ENCODE measurements around the gene MICALL2.

MICALL2 gene

DNA sequence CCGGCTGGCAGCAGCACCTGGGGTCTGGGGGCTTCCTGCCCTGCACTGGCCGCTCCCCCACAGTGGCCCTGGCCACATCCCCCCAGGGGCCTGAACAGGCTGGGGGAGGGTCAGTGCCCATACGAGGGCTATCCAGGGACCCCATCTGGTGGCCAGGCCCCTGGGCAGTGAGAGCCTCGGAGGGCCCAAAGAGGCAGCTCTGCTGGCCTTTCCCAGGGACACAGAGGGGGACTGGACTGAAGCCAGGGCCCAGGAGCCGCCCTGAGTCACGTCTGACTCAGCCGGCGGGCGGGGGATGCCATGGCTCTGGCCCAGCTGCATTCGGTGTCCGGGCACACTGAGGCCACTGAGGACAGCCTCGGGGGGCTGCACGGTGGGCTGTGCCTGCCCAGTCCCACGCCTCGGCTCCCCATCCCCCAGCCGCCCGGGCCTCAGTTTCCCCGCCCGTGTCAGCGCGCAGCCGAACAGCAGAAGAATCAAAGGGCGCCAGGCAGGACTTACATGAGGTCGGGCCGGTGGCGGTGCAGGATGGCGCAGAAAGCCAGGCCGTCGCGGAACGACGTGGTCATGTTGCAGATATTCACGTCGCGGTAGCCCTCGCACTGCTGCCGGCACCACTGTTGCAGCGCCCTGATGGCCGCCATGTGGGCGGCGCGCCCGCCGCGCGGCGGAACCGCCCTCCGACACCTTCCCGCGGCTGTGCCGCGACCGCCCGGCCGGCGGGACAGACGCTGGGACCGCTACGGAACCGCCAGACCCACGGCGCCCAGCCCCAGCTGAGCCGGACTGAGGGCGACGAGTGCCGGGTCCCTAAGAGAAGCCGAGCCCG lies at the start of gene MICALL2:
Gene MICALL2, minus strand, starts transcription at position 788 of the 829 bp plus-strand sequence. Its CDS starts 144 bp downstream, at position 644.
- DNase-seq (ENCODE audit: low spot score): no peak

DNA sequence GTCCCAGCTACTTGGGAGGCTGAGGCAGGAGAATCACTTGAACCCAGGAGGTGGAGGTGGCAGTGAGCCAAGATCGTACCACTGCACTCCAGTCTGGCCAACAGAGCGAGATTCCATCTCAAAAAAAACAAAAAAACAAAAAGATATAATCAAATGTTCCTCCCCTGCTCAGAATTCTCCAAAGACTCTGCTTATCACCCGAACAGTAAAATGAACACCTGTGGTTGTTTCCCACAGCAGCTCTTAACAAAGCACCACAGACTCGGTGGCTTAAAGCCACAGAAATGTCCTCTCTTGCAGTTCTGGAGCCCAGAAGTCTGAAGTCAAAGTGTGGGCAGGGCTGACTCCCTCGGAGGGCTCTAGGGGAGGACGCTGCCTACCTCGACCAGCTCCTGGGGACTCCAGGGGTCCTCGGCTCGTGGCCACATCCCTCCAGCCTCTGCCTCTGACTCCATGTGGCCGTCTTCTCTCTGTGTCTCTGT lies 49.0 kb upstream of the MICALL2 start:
- no peak for DNase-seq (ENCODE audit: low spot score)

DNA sequence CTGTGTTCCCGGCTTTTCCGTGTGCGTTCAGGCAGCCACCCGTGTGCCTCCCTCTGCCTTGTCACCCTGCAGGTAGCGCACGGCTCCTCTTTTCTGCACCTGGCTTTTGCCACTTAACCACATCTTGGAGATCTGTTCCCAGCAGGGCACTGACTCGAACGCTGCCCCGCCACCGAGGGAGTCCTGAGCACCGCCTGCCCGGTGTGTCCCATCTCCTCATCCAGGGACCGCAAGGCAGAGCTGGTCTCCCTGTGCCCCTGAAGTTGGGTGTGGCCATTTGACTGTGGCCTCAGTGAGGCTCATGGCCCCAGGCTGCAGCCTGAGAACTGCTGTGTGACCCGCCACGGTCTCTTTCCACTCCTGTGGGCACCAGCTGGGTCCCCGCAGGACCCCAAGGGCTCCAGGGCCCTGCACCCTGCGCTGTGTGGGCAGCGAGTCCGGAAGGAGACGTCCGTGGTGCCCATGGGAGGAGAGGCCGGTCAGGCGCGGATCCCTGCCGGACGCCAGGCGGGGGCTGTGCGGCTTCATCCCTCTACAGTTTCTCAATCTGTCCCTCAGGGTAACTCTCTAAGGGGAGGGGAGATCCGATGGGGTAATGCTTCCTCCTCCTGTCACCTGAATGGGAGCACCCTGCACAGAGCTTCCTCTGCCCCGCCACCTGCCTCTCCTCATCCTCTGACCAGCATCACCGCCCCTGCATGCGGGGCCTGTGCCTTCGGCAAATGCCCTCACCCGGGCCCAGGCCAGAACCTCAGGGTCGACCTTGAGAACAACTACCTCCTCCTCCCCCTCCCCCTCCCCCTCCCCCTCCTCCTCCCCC lies 46.7 kb upstream of the MICALL2 start:
- DNase-seq (ENCODE audit: low spot score): peak; percentile 31

DNA sequence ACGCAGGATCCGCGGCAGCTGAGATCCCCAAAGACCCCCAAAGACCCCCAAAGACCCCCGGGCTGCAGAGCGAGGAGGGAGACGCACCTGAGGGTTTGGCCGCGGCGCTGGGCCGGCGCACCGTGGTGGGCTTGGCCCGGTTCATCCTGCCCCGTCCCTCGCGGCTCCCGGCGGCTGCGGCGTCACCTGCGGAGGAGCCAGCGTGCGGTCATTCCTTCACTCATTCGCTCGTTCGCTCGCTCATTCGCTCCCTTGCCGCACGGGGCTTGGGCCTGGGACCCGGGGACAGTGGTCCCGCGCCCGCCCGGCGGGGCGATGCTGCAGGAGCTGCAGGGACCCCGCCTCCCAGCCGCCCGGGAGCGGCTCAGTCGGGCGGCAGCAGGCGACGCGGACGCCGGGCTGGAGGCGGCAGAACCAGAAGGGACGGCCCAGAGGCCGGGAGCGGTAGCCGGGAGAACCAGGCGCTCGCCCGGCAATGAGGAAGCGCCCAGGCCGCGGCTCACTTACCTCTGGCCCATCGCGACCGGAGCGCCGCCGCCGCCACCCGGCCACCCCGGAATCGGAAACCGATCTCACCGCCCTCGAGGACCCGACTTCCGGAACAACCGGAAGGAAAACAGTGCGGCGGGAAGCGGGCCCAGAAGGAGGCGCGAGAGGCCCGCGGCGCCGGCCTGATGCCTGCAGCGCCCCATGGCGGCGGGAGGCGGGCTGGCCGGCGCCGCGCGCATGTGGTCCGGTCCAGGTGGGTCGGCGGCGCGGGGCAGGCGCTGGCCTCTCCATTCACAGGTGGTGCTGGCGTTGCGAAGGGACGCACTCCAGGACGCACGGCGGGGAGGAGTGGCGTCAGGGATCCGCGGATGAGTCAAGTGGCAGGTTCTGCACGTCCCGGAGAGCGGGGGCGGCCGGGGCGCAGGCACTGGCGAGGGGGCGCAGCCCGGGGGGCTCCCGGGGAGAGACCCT lies 44.8 kb upstream of the MICALL2 start, which contains the start of gene INTS1:
Gene INTS1, minus strand, starts transcription at position 574 of the 960 bp plus-strand sequence. Its CDS starts 429 bp downstream, at position 145.
- peak; percentile 88 for DNase-seq (ENCODE audit: low spot score)

DNA sequence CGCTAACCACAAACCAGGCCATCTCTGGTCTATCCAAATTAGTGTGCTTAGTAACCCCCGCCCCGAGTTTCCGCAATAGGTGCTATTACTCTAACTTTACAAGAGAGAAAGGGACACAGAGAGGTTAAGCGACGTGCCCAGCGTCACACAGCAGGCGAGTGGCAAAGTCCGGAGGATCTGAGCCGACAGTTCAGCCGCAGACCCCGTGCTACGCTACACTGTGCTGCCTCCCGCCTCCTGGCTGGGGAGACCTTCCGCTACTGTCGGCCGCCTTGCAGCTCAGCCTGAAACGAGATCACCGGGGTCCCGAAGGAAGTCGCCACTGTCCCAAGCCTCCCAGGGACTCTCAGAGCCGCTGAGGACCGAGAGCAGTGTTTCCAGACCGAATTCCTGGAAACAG lies 44.1 kb upstream of the MICALL2 start:
- DNase-seq (ENCODE audit: low spot score): no peak

DNA sequence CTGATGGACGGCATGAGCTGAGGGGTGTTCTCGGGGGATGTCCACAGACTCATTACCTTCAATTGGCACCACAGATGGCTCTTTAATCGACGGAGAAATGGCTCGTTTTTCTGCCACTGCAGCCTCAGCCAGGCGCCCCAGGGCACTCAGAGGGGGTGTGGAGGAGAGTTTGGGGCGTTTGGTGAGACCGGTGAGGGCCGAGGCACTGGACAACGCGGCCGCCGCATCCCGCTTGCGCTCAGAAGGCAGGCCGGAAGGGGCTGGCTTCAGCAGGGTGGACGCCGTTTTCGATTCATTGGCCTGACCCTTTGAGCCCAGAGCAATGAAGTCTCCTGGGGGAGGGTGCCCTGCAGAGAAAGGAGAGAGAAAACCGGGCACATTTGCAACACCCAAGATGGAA lies 43.6 kb upstream of the MICALL2 start:
- no peak for DNase-seq (ENCODE audit: low spot score)

DNA sequence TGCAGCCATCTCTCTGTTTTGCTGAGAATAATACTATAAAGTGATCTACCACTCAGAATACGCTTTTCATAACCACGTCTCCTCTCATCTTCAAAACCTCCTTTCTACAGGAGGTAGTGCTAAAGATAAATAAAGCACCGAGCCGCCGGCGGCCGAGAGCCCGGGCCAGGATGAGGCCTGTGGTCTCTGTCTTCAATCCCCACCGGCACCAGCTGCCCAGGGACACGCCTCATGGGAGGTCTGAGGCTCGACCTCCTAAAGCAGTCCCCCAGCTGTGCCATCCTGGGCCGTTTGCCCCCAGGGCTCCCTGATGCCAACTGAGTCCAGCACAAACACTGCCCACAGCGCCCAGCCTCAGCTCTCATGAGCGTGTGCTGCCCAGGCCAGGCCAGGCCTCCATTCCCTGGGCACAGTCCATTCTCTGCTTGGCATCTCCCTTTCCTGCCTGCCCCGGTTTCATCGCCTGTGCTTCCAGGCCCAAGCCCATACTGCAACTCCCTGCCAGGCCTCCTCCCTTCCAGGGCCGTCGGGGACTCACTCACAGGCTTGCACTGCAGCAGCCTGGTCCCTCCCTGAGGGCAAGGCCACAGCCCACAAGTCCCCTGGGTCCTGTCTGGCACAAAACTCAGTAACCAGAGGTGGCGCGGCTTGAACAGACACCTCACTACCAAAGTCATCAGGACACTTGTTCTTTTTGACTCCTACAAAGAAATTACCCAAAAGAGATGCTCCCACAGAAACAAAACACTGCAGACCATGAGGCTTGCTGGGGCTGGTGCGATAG lies 42.4 kb upstream of the MICALL2 start:
- DNase-seq (ENCODE audit: low spot score): no peak

DNA sequence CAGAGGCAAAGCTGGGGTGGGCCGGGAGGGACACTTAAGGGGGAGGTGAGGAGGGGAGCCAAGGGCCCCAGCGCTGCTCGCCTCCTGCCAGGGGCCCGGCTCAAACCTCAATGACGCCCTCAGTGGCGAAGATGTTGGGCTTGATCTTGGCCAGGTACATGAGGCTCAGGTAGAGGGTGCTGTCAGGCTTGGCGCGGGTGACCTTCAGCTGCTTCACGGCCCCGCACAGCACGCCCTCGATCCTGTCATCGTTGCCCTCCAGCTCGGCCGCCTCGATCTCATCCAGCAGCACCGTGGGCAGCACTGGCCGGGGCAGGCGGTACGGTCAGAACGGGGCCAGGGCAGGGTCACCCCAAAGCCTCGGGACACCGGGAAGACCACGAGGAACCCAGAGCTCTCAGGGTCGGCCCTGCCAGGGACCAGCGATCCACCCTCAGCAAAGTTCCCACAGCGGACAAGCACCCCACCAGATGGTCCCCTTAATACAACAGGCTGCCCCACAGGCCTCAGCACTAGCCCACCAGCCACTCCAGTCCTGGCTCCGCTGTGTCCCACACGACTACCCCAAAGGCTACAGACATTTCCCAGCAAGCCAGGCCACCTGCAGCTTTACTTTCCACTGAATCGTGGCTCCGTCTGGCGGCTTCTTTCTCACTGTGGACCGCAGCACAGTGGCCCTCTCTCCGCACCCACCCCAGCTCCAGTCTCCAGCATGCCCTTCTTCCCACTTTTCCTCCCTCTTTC lies 41.0 kb upstream of the MICALL2 start:
- no peak for DNase-seq (ENCODE audit: low spot score)

DNA sequence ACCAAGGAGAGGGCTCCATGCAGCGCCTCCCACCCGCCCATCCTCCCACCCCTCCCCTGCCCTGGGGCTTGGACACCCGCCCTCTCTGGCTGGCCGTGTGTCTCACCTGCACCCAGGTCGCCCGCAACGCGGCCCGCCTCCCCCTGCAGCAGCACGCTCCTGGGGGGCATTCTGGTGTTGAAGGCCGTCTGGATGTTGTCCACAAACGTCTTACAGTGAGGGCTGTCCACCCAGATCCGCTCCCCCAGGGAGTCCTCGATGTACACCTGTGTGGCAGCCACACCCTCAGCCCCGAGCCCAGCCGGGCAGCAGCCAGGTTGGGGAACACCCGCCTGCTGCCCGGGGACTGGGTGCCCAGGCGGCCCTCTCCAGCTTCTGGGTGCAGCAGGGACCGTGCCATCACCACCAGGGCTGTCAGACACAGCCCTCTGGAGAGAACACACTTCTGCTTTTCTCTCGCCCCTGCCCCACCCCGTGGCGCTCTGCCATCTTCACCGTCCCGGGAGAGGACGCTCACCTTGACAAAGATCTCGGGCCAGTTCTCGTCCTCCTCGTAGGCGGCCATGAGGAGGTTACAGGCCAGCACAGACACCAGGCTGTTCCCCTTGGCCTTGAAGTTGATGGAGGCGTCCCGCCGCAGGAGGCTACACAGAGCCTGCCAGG lies 40.2 kb upstream of the MICALL2 start:
- no peak for DNase-seq (ENCODE audit: low spot score)

DNA sequence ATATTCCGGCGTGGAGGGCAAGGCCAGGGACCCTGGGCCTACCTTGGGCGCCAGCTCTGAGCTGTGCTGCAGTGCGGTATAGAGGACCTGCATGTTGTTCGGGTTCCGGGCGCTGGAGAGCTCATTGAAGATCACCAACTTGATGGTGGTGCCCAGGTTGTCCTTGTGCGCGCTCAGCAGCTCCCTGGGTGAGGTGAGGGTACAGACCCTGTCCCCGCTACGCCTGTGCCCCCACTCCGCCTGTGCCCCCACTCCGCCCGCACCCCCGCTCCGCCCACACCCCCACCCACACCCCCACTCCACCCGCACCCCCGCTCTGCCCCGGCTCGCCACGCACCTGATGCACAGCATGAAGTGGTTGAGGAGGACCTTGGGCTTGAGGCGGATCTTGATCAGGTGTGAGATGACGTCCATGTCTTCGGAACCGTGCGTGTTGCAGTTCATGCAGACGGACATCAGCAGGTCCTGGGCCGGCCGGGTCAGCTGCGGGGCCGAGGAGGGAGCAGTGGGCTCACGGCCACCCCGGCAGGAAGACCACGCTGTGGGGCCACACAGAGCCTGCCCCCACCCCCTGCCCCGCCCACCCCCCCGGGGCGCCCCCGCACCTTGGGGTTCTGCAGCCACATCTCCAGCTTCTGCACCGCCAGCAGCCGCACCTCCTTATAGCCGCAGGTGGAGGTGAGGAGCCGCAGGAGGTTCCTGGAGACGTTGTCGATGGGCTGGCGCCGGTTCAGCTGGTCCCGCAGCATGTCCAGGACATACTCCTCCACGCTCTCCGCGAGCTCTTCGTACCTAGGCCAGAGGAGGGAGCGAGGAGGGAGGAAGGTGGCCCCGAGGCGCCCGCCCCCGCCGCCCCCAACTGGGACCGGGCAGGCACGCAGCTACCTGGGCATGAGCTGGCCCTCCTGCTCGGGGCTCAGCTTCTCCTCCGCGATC lies 39.4 kb upstream of the MICALL2 start:
- DNase-seq (ENCODE audit: low spot score): no peak

DNA sequence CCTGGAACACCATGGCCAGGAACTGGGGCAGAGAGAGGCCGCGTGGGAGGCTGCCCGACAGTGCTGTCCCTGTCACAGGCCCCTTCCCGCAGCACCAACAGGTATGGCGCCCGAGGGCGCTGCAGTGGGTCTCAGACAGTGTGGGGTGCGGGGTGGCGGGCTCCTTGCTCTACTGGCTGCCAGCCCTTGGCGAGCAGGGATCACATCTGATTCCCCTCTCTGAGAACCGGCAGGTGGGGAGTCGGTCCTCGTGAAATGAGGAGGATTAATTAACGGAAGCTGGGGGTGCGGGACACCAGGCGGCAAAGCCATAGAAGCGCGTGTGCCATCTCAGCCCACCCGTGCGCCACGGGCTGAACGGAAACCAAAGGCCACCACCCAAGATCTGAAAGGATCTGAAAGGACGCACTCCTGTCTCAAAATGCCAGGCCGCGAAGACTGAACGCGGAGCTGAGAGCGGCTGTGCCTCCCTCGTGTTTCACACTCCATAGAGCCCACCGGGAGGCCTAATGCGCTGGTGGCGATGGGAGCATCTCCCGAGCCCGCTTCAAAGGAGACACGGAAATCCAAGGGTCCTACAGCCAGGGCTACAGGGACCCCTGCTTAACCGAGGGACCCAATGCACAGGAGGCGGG lies 38.1 kb upstream of the MICALL2 start:
- DNase-seq (ENCODE audit: low spot score): no peak

DNA sequence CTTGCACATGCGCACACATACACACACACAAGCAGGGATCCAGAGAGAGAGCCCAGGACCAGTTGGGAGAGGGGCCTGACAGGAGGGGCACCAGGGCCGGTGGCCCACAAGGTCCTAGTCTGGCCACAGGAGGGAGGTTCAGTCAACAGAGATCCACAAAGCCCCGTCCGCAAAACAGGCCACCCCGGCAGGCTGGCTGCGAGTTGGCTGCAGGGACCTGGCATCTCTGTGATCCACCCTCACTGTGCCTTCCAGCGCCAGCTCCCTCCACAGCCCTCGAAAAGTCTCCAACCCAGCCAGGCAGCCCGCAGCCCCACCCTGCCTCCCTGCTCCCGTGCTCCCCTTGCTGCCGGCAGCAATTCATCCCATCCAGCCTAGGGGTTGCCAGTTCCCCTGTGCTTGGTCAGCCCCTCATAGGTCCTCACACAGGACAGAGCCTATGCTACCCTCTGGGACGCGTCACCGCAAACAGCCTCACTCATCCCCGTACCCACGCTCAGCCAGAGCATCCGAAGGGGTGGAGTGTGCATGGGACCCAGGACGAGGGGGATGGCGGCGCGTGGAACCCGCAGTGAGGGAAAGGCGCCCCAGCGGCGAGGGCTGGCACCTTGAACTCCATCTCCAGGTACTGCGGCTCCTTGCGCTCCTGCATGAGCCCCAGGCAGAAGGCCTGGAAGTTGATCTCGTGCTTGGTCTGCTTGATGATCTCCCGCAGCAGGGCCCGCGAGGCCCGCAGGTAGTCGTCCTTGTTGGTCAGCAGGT lies 37.4 kb upstream of the MICALL2 start:
- no peak for DNase-seq (ENCODE audit: low spot score)

DNA sequence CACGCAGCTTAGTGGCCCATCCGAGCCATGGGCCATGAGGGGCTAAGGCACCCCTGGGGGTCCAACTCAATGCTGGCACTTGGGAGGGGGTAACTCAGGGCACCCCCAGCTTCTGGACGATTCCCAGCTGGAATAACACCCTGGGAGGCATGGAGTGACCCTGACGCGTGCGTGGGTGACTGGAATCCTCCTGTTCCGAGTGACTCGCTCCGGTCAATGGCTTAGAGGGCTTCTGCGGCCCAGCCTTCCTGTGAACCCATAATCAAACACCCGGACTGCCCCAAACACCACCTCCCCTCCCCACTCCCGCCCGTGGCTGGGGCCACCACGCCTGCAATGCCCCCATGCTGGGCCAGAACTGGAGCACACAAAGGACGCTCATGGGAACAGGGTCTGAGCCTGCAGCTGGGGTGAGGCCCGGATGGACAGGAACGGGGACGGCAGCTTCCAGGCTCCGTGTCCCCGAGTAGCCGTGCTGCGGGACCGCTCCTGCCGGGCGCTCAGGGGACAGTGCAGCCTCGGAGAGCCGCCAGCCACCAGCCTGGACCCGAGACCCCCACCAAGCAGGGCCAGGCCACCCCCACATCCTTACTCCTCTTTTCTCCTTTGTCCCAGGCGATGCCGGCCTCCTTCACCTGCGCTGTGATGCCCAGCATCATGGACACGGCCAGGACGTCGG lies 36.4 kb upstream of the MICALL2 start:
- no peak for DNase-seq (ENCODE audit: low spot score)

DNA sequence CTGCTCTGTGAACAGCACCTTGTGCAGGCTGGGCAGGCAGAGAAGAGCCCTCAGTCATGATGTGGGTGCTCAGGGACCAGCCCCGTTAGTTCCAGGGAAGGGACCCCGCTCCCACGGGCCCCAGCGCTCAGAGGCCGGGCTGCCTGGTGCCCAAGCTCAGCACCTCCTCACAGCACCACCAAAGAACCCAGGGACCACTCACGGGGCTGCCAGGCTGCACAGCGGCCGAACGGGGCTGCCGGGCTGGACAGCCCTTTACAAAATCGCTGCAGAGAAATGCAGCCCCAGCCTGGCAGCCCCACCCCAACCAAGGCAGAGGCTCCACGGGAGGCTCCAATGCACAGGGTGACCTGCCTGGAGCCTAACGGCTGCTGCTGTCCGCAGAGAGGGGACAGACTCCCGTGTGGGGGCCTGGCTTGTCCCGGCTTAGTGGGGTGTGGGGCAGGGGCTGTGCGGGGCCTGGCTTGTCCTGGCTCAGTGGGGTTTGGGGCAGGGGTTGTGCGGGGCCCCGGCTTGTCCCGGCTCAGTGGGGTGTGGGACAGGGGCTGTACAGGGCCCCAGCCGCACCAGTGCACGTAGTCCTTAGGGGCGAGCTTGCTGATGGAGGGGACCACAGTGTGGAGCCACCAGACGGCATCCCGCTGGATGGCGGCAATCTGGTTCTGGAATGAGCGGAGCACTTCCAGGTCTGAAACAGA lies 35.7 kb upstream of the MICALL2 start:
- DNase-seq (ENCODE audit: low spot score): no peak

DNA sequence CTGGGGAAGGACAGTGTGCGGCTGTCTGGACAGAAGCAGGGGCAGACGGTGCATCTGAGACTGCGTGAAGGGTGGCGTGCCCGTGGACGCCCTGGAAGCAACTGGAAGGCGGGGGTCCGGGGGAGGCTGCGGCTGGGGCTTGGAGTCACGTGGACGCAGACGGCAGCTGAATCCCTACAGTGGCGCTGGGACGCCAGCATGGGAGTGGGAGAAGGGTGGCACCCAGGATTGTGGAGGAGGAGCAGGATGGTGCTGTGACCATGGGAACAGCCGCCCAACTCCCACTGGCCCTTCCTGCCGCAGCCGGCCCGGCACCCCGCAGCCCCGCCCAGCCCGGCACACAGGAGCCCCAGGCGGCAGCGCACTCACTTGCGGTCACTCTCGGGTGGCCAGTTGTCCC lies 35.2 kb upstream of the MICALL2 start:
- DNase-seq (ENCODE audit: low spot score): no peak

DNA sequence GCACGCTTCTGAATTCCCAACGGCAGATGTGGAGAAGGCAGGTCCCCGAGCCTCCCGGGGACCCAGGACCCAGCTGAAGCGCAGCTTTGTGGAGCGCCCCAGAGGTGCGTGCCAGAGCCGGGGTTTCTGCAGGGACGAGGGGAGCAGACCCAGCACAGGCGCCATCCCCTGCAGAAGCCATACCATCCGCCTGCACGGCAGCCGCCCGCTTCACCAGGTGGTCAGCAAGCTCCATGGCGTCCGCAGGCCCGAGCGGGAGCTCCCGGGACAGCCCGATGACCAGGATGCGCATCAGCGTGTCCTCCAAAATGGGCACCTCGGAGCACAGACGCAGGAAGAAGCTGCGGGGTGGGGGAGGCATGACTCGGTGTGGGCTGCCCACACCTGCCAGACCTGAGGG lies 34.3 kb upstream of the MICALL2 start:
- DNase-seq (ENCODE audit: low spot score): no peak
